Astrocyte (in vitro differentiated cells and primary cell): ENCODE results near the gene ZBTB7C.

Source experiments
- EZH2 ChIP-seq: IDR thresholded peaks from 2 replicates; pipeline ENCODE4 v1.6.1; 2012; ENCODE audit warnings: mild to moderate bottlenecking, low read length, inconsistent platforms; ENCODE audit not compliant: insufficient read depth
- TF ChIP-seq, protein P1 (sequence below): IDR thresholded peaks from 2 replicates; pipeline ENCODE4 v1.5.1; 2011; ENCODE audit warnings: low read depth, mild to moderate bottlenecking, inconsistent platforms, low read length, moderate library complexity; ENCODE audit not compliant: insufficient read depth

DNA sequence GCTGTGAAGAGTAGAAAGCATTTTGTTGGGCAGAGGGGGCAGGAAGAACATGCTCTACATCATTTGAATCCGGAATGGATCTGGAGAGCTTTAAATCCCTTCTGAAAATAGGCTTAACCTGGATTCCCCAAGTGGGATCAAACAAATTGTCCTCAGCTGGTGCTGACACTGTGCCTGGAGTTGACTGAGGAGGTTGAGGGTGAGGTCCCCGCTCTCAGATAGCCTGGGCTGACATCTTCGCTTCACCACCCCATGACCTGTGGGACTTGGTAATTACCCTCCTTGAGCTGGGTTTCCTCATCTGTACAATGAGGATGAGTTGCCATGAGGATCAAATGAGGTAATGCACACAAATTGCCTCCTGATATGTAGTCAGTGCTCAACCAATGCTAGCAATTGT is 360.9 kb downstream of the ZBTB7C start:
- TF ChIP-seq, protein P1, sequence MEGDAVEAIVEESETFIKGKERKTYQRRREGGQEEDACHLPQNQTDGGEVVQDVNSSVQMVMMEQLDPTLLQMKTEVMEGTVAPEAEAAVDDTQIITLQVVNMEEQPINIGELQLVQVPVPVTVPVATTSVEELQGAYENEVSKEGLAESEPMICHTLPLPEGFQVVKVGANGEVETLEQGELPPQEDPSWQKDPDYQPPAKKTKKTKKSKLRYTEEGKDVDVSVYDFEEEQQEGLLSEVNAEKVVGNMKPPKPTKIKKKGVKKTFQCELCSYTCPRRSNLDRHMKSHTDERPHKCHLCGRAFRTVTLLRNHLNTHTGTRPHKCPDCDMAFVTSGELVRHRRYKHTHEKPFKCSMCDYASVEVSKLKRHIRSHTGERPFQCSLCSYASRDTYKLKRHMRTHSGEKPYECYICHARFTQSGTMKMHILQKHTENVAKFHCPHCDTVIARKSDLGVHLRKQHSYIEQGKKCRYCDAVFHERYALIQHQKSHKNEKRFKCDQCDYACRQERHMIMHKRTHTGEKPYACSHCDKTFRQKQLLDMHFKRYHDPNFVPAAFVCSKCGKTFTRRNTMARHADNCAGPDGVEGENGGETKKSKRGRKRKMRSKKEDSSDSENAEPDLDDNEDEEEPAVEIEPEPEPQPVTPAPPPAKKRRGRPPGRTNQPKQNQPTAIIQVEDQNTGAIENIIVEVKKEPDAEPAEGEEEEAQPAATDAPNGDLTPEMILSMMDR, result no peak
- no peak for TF ChIP-seq EZH2
